BE2C (cell line): Measurements from ENCODE around the gene HPSE2.
"Not testable (repeated sequence)": the region's sequence is repeated elsewhere in the genome, so short reads cannot be mapped to it uniquely, and the experiment has no call there.

ENCODE experiments used
- DNase-seq: peaks from one replicate; pipeline ENCODE4 v3.0.0-alpha.2; 2020
- H3K27me3 ChIP-seq: fragments of 250-450 bp; sonication (Bioruptor Pico); 2 replicates; pipeline ENCODE4 v1.5.1; 2020; ENCODE audit warnings: mild to moderate bottlenecking
- H3K36me3 ChIP-seq: fragments of 250-450 bp; sonication (Bioruptor Pico); 2 replicates; pipeline ENCODE4 v1.5.1; 2020; ENCODE audit warnings: mild to moderate bottlenecking
- H3K4me1 ChIP-seq: fragments of 250-450 bp; sonication (Bioruptor Pico); 2 replicates; pipeline ENCODE4 v1.5.1; 2020
- H3K4me3 ChIP-seq: 2 replicates; pipeline ENCODE4 v1.5.1; 2011; ENCODE audit warnings: low read depth, low read length
- H3K9me3 ChIP-seq: fragments of 250-450 bp; sonication (Bioruptor Pico); 2 replicates; pipeline ENCODE4 v1.5.1; 2020
- CTCF ChIP-seq: IDR thresholded peaks from 2 replicates; pipeline ENCODE4 v1.5.1; 2012; ENCODE audit warnings: mild to moderate bottlenecking, low read depth, low read length

The HPSE2 gene

GRCh38 chr10:99248824-99249223 is 13.2 kb upstream of the HPSE2 start:
- Histone ChIP-seq H3K4me1 (no peaks in the 10 kb centered on the region), H3K36me3 (no peaks in the 10 kb centered on the region), H3K4me3 (no peak overlapping the region), H3K27me3 (no peaks in the 10 kb centered on the region), H3K9me3 (peaks cover 5% of the 10 kb centered on the region; the same call in 1 of the 2 replicates)
- TF ChIP-seq CTCF, result no peak
- no peak for DNase-seq

GRCh38 chr10:99247893-99248292 is 12.2 kb upstream of the HPSE2 start:
- H3K9me3 ChIP-seq, H3K4me1 ChIP-seq, DNase-seq, H3K36me3 ChIP-seq, H3K4me3 ChIP-seq, H3K27me3 ChIP-seq: not testable (repeated sequence)

- Histone ChIP-seq H3K4me3 (no peak overlapping the region), H3K36me3 (no peaks in the 10 kb centered on the region), H3K4me1 (no peaks in the 10 kb centered on the region), H3K9me3 (no peaks in the 10 kb centered on the region), H3K27me3 (peaks cover 53% of the 10 kb centered on the region)
- TF ChIP-seq CTCF, result no peak
- no peak for DNase-seq
Measured at GRCh38 chr10:99236627-99237309, 1.1 kb upstream of the HPSE2 start.

GRCh38 chr10:99234791-99235657 is 628 bp downstream of the HPSE2 start:
- peaks cover 59% of the 10 kb centered on the region for H3K27me3 ChIP-seq
- H3K4me3 ChIP-seq, result no peak overlapping the region
- no peak for DNase-seq

GRCh38 chr10:99234041-99234790 is 1.4 kb downstream of the HPSE2 start:
- Histone ChIP-seq H3K36me3 (no peaks in the 10 kb centered on the region), H3K27me3 (peaks cover 59% of the 10 kb centered on the region), H3K4me3 (no peak overlapping the region), H3K9me3 (no peaks in the 10 kb centered on the region), H3K4me1 (no peaks in the 10 kb centered on the region)
- TF ChIP-seq CTCF, result no peak
- no peak for DNase-seq

More at GRCh38 chr10:99234791-99235657, 628 bp downstream of the HPSE2 start:
- Histone ChIP-seq H3K9me3 (no peaks in the 10 kb centered on the region), H3K4me1 (no peaks in the 10 kb centered on the region), H3K36me3 (no peaks in the 10 kb centered on the region)
- TF ChIP-seq CTCF, result no peak

- H3K4me1 ChIP-seq, result no peaks in the 10 kb centered on the region
- H3K4me3 ChIP-seq, result no peak overlapping the region
- H3K27me3 ChIP-seq, result peaks cover 59% of the 10 kb centered on the region
- TF ChIP-seq CTCF, result no peak
- no peaks in the 10 kb centered on the region for H3K36me3 ChIP-seq
- no peak for DNase-seq
- H3K9me3 ChIP-seq, result no peaks in the 10 kb centered on the region
Measured at GRCh38 chr10:99233689-99234037, 2.0 kb downstream of the HPSE2 start.
